Activated CD4-positive, alpha-beta T cell treated with anti-CD3 and anti-CD28 coated beads for 48 hours (primary cell): ENCODE results near the gene ADARB1.

Source experiments
- DNase-seq: peaks from one replicate; pipeline ENCODE4 v3.0.0-alpha.2; 2020

The ADARB1 gene

GRCh38 chr21:45079351-45079750 is 5.0 kb downstream of the ADARB1 start:
- no peak for DNase-seq

- no peak for DNase-seq
These were observed 5.9 kb downstream of the ADARB1 start for GRCh38 chr21:45080232-45080631.

- DNase-seq = peak; percentile 56
These were observed 6.4 kb downstream of the ADARB1 start for GRCh38 chr21:45080639-45081414.

GRCh38 chr21:45081636-45082035 is 7.3 kb downstream of the ADARB1 start:
- DNase-seq = no peak

- no peak for DNase-seq
These were observed 8.4 kb downstream of the ADARB1 start for GRCh38 chr21:45082736-45083135.

- DNase-seq = peak; percentile 29
These were observed 9.7 kb downstream of the ADARB1 start for GRCh38 chr21:45084121-45084520.

GRCh38 chr21:45084881-45085536 is 10.6 kb downstream of the ADARB1 start:
- no peak for DNase-seq

- no peak for DNase-seq
These were observed 11.3 kb downstream of the ADARB1 start for GRCh38 chr21:45085700-45086099.

GRCh38 chr21:45086337-45086958 is 12.1 kb downstream of the ADARB1 start:
- no peak for DNase-seq

- DNase-seq = no peak
These were observed 12.8 kb downstream of the ADARB1 start for GRCh38 chr21:45087022-45087823.

GRCh38 chr21:45088116-45088515 is 13.7 kb downstream of the ADARB1 start:
- no peak for DNase-seq

GRCh38 chr21:45088729-45089128 is 14.3 kb downstream of the ADARB1 start:
- DNase-seq = peak; percentile 37

- DNase-seq = no peak
These were observed 15.6 kb downstream of the ADARB1 start for GRCh38 chr21:45089964-45090363.

GRCh38 chr21:45090966-45091365 is 16.6 kb downstream of the ADARB1 start:
- no peak for DNase-seq

- DNase-seq = no peak
These were observed 17.4 kb downstream of the ADARB1 start for GRCh38 chr21:45091550-45092322.

- no peak for DNase-seq
These were observed 18.7 kb downstream of the ADARB1 start for GRCh38 chr21:45093035-45093532.

- DNase-seq = no peak
These were observed 20.0 kb downstream of the ADARB1 start for GRCh38 chr21:45094412-45094811.

GRCh38 chr21:45095505-45095904 is 21.1 kb downstream of the ADARB1 start:
- no peak for DNase-seq

- no peak for DNase-seq
These were observed 21.8 kb downstream of the ADARB1 start for GRCh38 chr21:45096217-45096616.

GRCh38 chr21:45097827-45098387 is 23.5 kb downstream of the ADARB1 start:
- DNase-seq = no peak

GRCh38 chr21:45098867-45099266 is 24.5 kb downstream of the ADARB1 start:
- no peak for DNase-seq

GRCh38 chr21:45099571-45099970 is 25.2 kb downstream of the ADARB1 start:
- no peak for DNase-seq
